EH (cell line): ENCODE data around the gene GRHL1.
"Not testable (repeated sequence)": the region's sequence is repeated elsewhere in the genome, so short reads cannot be mapped to it uniquely, and the experiment has no call there.

Experiments
- DNase-seq: peaks from one replicate; pipeline ENCODE4 v3.0.0-alpha.2; 2015; ENCODE audit warnings: low read depth

GRHL1 gene

GRCh38 chr2:10009811-10010781, 58.6 kb downstream of the GRHL1 start:
- peak; percentile 72 for DNase-seq

- not testable (repeated sequence) for DNase-seq
Measured at GRCh38 chr2:10010861-10011605, 59.5 kb downstream of the GRHL1 start.

DNA sequence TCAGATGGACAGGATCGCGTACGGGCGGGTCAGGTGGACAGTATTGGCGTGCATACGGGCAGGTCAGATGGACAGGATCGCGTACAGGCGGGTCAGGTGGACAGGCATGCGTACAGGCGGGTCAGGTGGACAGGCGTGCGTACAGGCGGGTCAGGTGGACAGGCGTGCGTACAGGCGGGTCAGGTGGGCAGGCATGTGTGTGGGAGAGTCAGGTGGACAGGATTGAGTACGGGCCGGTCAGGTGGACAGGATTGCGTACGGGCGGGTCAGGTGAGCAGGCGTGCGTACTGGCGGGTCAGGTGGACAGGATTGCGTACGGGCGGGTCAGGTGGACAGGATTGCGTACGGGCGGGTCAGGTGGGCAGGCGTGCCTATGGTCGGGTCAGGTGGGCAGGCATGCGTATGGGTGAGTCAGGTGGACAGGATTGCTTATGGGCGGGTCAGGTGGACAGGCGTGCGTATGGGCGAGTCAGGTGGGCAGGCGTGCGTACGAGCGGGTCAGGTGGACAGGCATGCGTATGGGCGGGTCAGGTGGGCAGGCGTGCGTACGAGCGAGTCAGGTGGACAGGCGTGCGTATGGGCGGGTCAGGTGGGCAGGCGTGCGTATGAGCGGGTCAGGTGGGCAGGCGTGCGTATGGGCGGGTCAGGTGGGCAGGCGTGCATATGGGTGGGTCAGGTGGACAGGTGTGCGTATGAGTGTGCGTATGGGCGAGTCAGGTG, 60.3 kb downstream of the GRHL1 start:
- DNase-seq: not testable (repeated sequence)

DNA sequence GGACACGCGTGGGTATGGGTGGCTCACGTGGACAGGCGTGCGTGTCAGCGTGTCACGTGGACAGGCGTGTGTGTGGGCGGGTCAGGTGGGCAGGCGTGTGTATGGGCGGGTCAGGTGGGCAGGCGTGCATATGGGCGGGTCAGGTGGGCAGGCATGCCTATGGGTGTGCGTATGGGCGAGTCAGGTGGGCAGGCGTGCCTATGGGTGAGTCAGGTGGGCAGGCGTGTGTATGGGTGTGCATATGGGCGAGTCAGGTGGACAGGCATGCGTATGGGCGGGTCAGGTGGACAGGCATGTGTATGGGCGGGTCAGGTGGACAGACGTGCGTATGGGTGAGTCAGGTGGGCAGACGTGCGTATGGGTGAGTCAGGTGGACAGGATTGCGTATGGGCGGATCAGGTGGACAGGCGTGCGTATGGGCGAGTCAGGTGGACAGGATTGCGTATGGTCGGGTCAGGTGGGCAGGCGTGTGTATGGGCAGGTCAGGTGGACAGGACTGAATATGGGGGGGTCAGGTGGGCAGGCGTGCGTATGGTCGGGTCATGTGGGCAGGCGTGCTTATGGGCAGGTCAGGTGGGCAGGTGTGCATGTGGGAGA, 61.0 kb downstream of the GRHL1 start:
- DNase-seq: not testable (repeated sequence)

DNA sequence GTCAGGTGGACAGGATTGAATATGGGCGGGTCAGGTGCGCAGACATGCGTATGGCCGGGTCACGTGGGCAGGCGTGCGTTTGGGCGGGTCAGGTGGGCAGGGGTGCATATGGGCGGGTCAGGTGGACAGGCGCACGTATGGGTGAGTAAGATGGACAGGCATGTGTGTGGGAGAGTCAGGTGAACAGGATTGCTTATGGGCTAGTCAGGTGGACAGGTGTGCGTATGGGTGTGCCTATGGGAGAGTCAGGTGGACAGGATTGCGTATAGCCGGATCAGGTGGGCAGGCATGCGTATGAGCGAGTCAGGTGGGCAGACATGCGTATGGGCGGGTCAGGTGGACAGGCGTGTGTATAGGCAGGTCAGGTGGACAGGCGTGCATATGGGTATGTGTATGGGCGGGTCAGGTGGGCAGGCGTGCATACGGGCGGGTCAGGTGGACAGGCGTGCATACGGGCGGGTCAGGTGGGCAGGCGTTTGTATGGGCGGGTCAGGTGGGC, 61.5 kb downstream of the GRHL1 start:
- DNase-seq: no peak

GRCh38 chr2:10013651-10014417, 62.3 kb downstream of the GRHL1 start:
- DNase-seq: not testable (repeated sequence)

GRCh38 chr2:10014418-10015190, 63.1 kb downstream of the GRHL1 start:
- no peak for DNase-seq

GRCh38 chr2:10015376-10015989, 64.0 kb downstream of the GRHL1 start:
- not testable (repeated sequence) for DNase-seq

DNA sequence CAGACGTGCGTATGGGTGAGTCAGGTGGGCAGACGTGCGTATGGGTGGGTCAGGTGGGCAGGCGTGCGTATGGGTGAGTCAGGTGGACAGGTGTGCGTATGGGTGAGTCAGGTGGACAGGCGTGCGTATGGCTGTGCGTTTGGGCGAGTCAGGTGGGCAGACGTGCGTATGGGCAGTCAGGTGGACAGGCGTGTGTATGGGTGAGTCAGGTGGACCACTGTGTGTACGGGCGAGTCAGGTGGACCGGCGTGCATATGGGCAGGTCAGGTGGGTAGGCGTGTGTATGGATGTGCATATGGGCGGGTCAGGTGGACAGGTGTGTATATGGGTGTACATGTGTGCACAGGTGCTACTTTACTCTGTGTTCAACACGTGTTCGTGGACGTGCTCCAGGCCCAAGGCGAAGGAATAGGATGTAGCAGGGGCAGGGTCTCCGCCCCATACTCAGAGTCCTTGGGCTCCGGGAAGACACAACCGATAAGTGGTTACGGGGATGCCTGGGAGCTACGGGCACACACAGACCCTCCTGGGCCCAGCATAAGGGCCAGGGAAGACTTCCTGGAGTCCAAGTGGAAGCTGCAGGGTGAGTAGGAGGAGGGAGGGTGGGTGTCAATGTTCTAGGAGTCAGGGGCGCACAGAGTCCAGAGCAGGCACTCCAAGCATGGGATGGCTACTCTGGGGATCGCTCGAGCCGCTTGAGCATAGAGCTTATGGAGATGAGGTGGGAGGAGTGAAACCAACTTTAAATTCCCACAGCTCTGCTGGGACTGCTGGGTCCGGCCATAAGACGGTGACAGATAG, 64.7 kb downstream of the GRHL1 start:
- DNase-seq: no peak

DNA sequence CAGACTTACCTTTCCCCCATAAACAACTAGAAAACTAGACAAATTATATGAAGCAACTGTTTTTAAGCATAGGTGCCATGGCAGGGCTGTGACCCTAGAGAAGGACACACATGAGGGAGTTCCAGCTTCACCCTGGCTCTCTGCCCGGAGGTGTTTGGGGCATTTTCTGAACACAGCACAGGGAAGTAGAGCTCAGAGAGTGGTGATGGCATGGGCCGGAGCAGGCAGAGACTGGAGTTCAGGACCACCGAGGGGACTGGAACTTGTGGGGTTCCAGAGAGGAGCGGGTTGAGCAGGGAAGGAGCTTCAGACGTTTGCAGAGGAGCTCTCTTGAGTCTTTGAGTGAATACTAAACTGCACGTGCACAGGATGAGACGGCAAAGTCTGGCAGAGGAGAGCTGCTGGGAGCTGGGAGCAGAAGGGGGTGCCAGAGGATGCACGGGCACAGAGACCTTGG, 65.3 kb downstream of the GRHL1 start:
- DNase-seq: no peak

GRCh38 chr2:10017313-10017941, 65.9 kb downstream of the GRHL1 start:
- no peak for DNase-seq

DNA sequence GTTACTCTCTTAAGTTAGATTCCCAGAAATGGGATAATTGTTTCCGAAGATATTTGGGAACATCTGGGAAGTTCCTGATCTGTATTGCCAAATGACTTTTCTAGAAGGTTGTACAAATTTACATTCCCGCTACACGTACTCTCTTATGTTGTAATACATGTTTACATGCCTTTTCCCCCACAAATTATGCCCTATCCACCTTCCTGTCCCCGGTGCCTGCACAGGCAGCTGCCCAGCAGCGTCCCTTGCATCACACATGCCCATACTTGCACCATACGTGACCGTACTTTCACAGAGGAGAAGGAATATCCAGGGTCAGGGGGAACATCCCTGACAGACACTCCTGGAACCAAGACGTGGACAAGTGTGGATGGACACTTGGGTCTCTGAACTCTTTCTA, 67.7 kb downstream of the GRHL1 start:
- DNase-seq: peak; percentile 9

DNA sequence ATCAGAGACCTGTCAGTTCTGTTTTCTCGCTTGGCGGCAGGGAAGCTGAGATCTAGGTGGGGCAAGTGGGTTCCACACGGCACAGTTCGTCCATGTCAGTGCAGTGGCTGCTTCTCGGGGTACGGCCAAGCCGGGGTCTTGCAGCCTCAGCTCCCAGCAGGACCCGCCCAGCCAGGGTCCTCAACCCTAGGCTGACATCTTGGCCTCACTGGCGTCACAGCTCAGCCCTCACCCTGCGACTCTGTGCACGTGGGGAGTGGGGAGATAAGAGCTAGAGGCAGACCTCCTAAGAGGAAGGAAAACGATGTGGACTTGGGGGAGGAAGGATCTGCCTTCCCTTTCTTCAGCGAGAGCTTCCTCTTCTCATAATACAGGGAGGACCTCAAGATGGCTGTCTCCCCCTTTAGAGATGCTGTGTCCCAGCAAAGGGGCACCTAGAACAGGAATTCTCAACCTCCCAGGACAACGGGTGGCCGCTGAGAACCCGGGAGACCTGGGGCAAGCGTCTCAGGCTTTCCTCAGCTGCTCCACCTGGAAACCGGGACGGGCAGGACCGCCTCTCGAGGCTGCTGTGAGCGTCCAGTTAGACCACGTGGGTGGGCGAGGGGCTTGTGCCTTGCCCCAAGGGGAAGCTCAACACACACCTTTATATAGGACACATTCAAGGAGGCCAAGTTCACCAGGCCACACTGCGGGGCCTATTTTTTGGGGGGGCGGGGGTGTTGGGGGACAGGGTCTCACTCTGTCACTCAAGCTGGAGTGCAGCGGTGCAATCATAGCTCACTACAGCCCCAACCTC, 68.3 kb downstream of the GRHL1 start:
- no peak for DNase-seq

- DNase-seq: no peak
Measured at GRCh38 chr2:10022041-10022421, 70.5 kb downstream of the GRHL1 start.

DNA sequence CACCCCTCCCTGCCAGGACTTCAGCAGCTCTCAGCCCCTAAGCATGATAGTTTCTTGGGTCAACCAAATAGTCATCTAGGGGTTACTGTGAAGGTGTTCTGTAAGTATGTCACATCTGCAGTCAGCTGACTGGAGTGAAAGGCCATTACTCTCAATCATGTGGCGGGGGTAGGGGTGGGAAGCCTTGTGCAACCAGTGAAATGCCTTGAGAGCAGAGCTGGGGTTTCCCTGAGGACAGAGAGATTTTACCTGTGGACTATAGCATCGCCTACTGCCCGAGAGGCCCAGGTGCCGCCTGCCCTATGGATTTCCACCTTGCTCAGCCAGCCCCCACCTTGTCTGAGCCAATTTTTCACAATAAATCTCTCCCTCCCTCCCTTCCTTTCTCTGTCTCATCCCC, 71.0 kb downstream of the GRHL1 start:
- no peak for DNase-seq

DNA sequence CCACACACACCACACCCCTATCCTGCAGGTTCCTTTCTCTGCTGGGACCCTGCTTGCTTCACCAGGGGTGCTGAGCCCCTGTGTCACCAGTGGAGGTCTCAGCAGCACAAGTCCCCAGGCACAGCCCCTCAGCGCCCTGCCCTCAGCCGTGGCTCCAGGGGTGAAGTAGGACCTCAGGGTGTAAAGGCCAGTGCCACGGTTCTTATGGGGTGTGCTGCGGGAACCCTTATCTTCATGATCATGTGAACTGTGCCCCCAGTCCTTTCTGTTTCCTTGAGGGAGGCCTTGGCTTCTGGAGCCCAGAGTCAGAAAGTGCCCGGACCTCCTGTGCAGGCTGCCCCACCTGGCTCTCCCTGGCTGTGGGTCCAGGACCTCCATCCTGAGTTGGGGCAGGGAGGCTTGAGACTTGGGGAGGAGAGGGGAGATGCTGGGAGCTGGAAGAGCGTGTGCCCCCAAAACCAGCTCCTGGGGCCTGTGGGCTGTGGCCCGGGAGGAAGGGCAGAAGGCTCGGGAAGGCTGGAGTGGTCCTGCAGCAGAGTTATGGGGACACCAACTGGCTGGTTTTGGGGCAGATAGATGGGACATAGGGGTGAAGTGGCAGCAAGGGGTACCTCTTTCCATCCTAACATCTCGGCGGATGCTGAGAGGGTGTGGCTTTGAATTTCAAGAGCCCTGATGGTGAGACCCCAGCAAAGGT, 71.6 kb downstream of the GRHL1 start:
- peak; percentile 16 for DNase-seq
